ENCODE results near the gene BMPR1B. TPM values are rescaled to one million over a fixed set of nuclear protein-coding genes. Genes with fewer than 3 reads are reported as not detected.

BMPR1B gene
- total RNA-seq, 1 experiment from 2014 or later = not detected

GRCh38 chr4:95157596-95157995, 399.8 kb downstream of the BMPR1B start:
- no peaks in the 10 kb centered on the region for H3K27me3 ChIP-seq (ENCODE audit: insufficient read depth, low read length)
- no peaks in the 10 kb centered on the region for H3K9me2 ChIP-seq (ENCODE audit: insufficient read depth)
- H3K36me3 ChIP-seq (ENCODE audit: control insufficient read depth in 1 of 2, insufficient read depth in 2 of 2, low read length in 2 of 2) = no peaks in the 10 kb centered on the region
- DNase-seq (ENCODE audit: low read depth, low spot score) = no peak
- ChIA-PET CTCF (no interaction called here), RAD21 (ENCODE audit: low non-redundant PET in 1 of 2, low total read pairs in 2 of 2, uncharacterized antibody in 2 of 2, unreplicated experiment in 2 of 2) (no interaction called here), POLR2A (no interaction called here)
- no peak overlapping the region for H3K4me2 ChIP-seq (ENCODE audit: low read length)
- no peak overlapping the region for H3K4me3 ChIP-seq (replicated peaks in 1 of 2; ENCODE audit: low read depth in 1 of 2, low read length in 2 of 2)
- no peaks in the 10 kb centered on the region for H4K20me1 ChIP-seq (ENCODE audit: insufficient read depth)
- intact Hi-C loops (cut with micrococcal nuclease) = no loop called here
- no peak overlapping the region for H2AFZ ChIP-seq (ENCODE audit: low read depth, low read length, poor library complexity, severe bottlenecking)
- ATAC-seq = no peak
- no peaks in the 10 kb centered on the region for H3K79me2 ChIP-seq (ENCODE audit: insufficient read depth, low read length)
- H3K4me1 ChIP-seq (ENCODE audit: control insufficient read depth in 1 of 2, insufficient read depth in 2 of 2, low read length in 2 of 2) = no peaks in the 10 kb centered on the region
- no TSS peak for BruUV-seq (replicated peaks)
- H3K9me3 ChIP-seq (ENCODE audit: control insufficient read depth in 1 of 2, insufficient read depth in 1 of 2, low read depth in 1 of 2, low read length in 2 of 2) = no peaks in the 10 kb centered on the region
- H3K9ac ChIP-seq (ENCODE audit: low read length) = no peak overlapping the region
- TF ChIP-seq CTCF (IDR thresholded peaks at IDR 0.05 in 2 of 3, conservative IDR thresholded peaks at IDR 0.05 in 1 of 3; ENCODE audit: borderline replicate concordance in 1 of 3, insufficient read depth in 1 of 3, low read depth in 2 of 3, low read length in 2 of 3) (no peak), JUND (IDR thresholded peaks at IDR 0.05) (no peak), EZH2phosphoT487 (IDR thresholded peaks at IDR 0.05; ENCODE audit: borderline replicate concordance) (no peak), CBX3 (IDR thresholded peaks at IDR 0.05; ENCODE audit: low read depth) (no peak)
- H3K27ac ChIP-seq (ENCODE audit: low read depth, low read length) = no peak overlapping the region

GRCh38 chr4:95158045-95158444, 400.3 kb downstream of the BMPR1B start:
- no peaks in the 10 kb centered on the region for H3K9me3 ChIP-seq (ENCODE audit: control insufficient read depth in 1 of 2, insufficient read depth in 1 of 2, low read depth in 1 of 2, low read length in 2 of 2)
- DNase-seq (ENCODE audit: low read depth, low spot score) (no peak), ATAC-seq (no peak)
- H3K9ac ChIP-seq (ENCODE audit: low read length) = no peak overlapping the region
- H3K9me2 ChIP-seq (ENCODE audit: insufficient read depth) = no peaks in the 10 kb centered on the region
- H3K27ac ChIP-seq (ENCODE audit: low read depth, low read length) = no peak overlapping the region
- ChIA-PET POLR2A (no interaction called here), CTCF (no interaction called here), RAD21 (ENCODE audit: low non-redundant PET in 1 of 2, low total read pairs in 2 of 2, uncharacterized antibody in 2 of 2, unreplicated experiment in 2 of 2) (no interaction called here)
- H3K4me2 ChIP-seq (ENCODE audit: low read length) = no peak overlapping the region
- H3K4me3 ChIP-seq (replicated peaks in 1 of 2; ENCODE audit: low read depth in 1 of 2, low read length in 2 of 2) = no peak overlapping the region
- no peaks in the 10 kb centered on the region for H3K79me2 ChIP-seq (ENCODE audit: insufficient read depth, low read length)
- no peaks in the 10 kb centered on the region for H3K4me1 ChIP-seq (ENCODE audit: control insufficient read depth in 1 of 2, insufficient read depth in 2 of 2, low read length in 2 of 2)
- no peak for TF ChIP-seq RAD21 (IDR thresholded peaks at IDR 0.05; ENCODE audit: low read depth)
- no peak for TF ChIP-seq ZFX (IDR thresholded peaks at IDR 0.05)
- TF ChIP-seq EGR1 (IDR thresholded peaks at IDR 0.05; ENCODE audit: low read depth) = no peak
- no peak for TF ChIP-seq ELF1 (IDR thresholded peaks at IDR 0.05; ENCODE audit: borderline replicate concordance, low read depth)
- TF ChIP-seq CBX3 (IDR thresholded peaks at IDR 0.05; ENCODE audit: low read depth) = no peak
- no peak for TF ChIP-seq CEBPB (IDR thresholded peaks at IDR 0.05; ENCODE audit: low read depth)
- TF ChIP-seq ZNF274 (IDR thresholded peaks at IDR 0.05; ENCODE audit: low read depth, low read length) = no peak
- no peak for TF ChIP-seq POLR2A (IDR thresholded peaks at IDR 0.05; ENCODE audit: borderline replicate concordance, extremely low read depth, insufficient read depth, insufficient read length)
- no peak for TF ChIP-seq YY1 (IDR thresholded peaks at IDR 0.05; ENCODE audit: extremely low read depth, insufficient replicate concordance, low read depth, low read length)
- TF ChIP-seq REST (IDR thresholded peaks at IDR 0.05; ENCODE audit: low read depth) = no peak
- TF ChIP-seq SRF (IDR thresholded peaks at IDR 0.05; ENCODE audit: low read depth) = no peak
- no peak for TF ChIP-seq EZH2phosphoT487 (IDR thresholded peaks at IDR 0.05; ENCODE audit: borderline replicate concordance)
- no peak for TF ChIP-seq ATF3 (IDR thresholded peaks at IDR 0.05)
- no peak for TF ChIP-seq SP1 (IDR thresholded peaks at IDR 0.05; ENCODE audit: low read depth)
- H4K20me1 ChIP-seq (ENCODE audit: insufficient read depth) = no peaks in the 10 kb centered on the region
- intact Hi-C loops (cut with micrococcal nuclease) = no loop called here
- H2AFZ ChIP-seq (ENCODE audit: low read depth, low read length, poor library complexity, severe bottlenecking) = no peak overlapping the region
- H3K36me3 ChIP-seq (ENCODE audit: control insufficient read depth in 1 of 2, insufficient read depth in 2 of 2, low read length in 2 of 2) = no peaks in the 10 kb centered on the region
- no TSS peak for BruUV-seq (replicated peaks)
- H3K27me3 ChIP-seq (ENCODE audit: insufficient read depth, low read length) = no peaks in the 10 kb centered on the region

All from HCT116 (cell line).